Stimulated activated naive CD8-positive, alpha-beta T cell treated with anti-CD3 and anti-CD28 coated beads, Interleukin-15, Interleukin-2, amounts not matched to agents 100 ng/mL and 50 ng/mL, for 24 hours (primary cell): ENCODE measurements around the gene RBM19.

Experiments
- H3K27ac Mint-ChIP-seq: one replicate; pipeline ENCODE4 v1.8.0; 2021; ENCODE audit warnings: mild to moderate bottlenecking, mixed read lengths
- H3K27me3 Mint-ChIP-seq: one replicate; pipeline ENCODE4 v1.8.0; 2021; ENCODE audit warnings: mixed read lengths
- H3K36me3 Mint-ChIP-seq: one replicate; pipeline ENCODE4 v1.8.0; 2021; ENCODE audit warnings: low read depth, mixed read lengths
- H3K4me1 Mint-ChIP-seq: one replicate; pipeline ENCODE4 v1.8.0; 2021; ENCODE audit warnings: low read depth, mixed read lengths
- H3K4me3 Mint-ChIP-seq: one replicate; pipeline ENCODE4 v1.8.0; 2021; ENCODE audit warnings: mild to moderate bottlenecking, mixed read lengths
- H3K9me3 Mint-ChIP-seq: one replicate; pipeline ENCODE4 v1.8.0; 2021; ENCODE audit warnings: mixed read lengths

The RBM19 gene

GRCh38 chr12:113978080-113978479 is 12.0 kb upstream of the RBM19 start:
- H3K4me1 Mint-ChIP-seq, result no peaks in the 10 kb centered on the region
- no peak overlapping the region for H3K4me3 Mint-ChIP-seq
- H3K27me3 Mint-ChIP-seq, result peaks cover 40% of the 10 kb centered on the region
- H3K36me3 Mint-ChIP-seq, result no peaks in the 10 kb centered on the region
- no peak overlapping the region for H3K27ac Mint-ChIP-seq
- H3K9me3 Mint-ChIP-seq, result no peaks in the 10 kb centered on the region

GRCh38 chr12:113974006-113974405 is 7.9 kb upstream of the RBM19 start:
- H3K36me3 Mint-ChIP-seq, result no peaks in the 10 kb centered on the region
- no peak overlapping the region for H3K4me3 Mint-ChIP-seq
- H3K9me3 Mint-ChIP-seq, result no peaks in the 10 kb centered on the region
- peaks cover 38% of the 10 kb centered on the region for H3K27me3 Mint-ChIP-seq
- H3K27ac Mint-ChIP-seq, result no peak overlapping the region
- no peaks in the 10 kb centered on the region for H3K4me1 Mint-ChIP-seq

GRCh38 chr12:113973109-113973904 is 7.2 kb upstream of the RBM19 start:
- Mint-ChIP-seq H3K4me3 (no peak overlapping the region), H3K36me3 (no peaks in the 10 kb centered on the region), H3K9me3 (no peaks in the 10 kb centered on the region), H3K4me1 (no peaks in the 10 kb centered on the region), H3K27me3 (peaks cover 37% of the 10 kb centered on the region), H3K27ac (no peak overlapping the region)

- Mint-ChIP-seq H3K4me1 (peaks cover 11% of the 10 kb centered on the region), H3K4me3 (no peak overlapping the region), H3K27ac (no peak overlapping the region), H3K9me3 (no peaks in the 10 kb centered on the region), H3K36me3 (no peaks in the 10 kb centered on the region), H3K27me3 (peaks cover 31% of the 10 kb centered on the region)
Observed at GRCh38 chr12:113971392-113971791, 5.3 kb upstream of the RBM19 start.

GRCh38 chr12:113970211-113970610 is 4.1 kb upstream of the RBM19 start:
- H3K4me3 Mint-ChIP-seq, result no peak overlapping the region
- H3K4me1 Mint-ChIP-seq, result peaks cover 19% of the 10 kb centered on the region
- peaks cover 23% of the 10 kb centered on the region for H3K27me3 Mint-ChIP-seq
- H3K9me3 Mint-ChIP-seq, result no peaks in the 10 kb centered on the region
- H3K36me3 Mint-ChIP-seq, result no peaks in the 10 kb centered on the region
- H3K27ac Mint-ChIP-seq, result no peak overlapping the region

- H3K9me3 Mint-ChIP-seq, result no peaks in the 10 kb centered on the region
- H3K27me3 Mint-ChIP-seq, result peaks cover 3% of the 10 kb centered on the region
- peaks cover 17% of the 10 kb centered on the region for H3K36me3 Mint-ChIP-seq
- peaks cover 46% of the 10 kb centered on the region for H3K4me1 Mint-ChIP-seq
- H3K4me3 Mint-ChIP-seq, result peak overlapping the region; percentile 100
- peak overlapping the region; percentile 37 for H3K27ac Mint-ChIP-seq
Observed at GRCh38 chr12:113967368-113967767, 1.2 kb upstream of the RBM19 start.

GRCh38 chr12:113962733-113963132 is 3.4 kb downstream of the RBM19 start:
- Mint-ChIP-seq H3K27ac (peak overlapping the region; percentile 98), H3K4me3 (peak overlapping the region; percentile 67), H3K4me1 (peaks cover 58% of the 10 kb centered on the region), H3K27me3 (no peaks in the 10 kb centered on the region), H3K36me3 (peaks cover 57% of the 10 kb centered on the region), H3K9me3 (no peaks in the 10 kb centered on the region)

GRCh38 chr12:113961921-113962710 is 4.0 kb downstream of the RBM19 start:
- Mint-ChIP-seq H3K9me3 (no peaks in the 10 kb centered on the region), H3K4me3 (peak overlapping the region; percentile 67), H3K4me1 (peaks cover 54% of the 10 kb centered on the region), H3K27ac (peak overlapping the region; percentile 98), H3K27me3 (no peaks in the 10 kb centered on the region), H3K36me3 (peaks cover 60% of the 10 kb centered on the region)

GRCh38 chr12:113960030-113960429 is 6.1 kb downstream of the RBM19 start:
- Mint-ChIP-seq H3K4me3 (no peak overlapping the region), H3K27me3 (no peaks in the 10 kb centered on the region), H3K9me3 (no peaks in the 10 kb centered on the region), H3K36me3 (peaks cover 77% of the 10 kb centered on the region), H3K4me1 (peaks cover 38% of the 10 kb centered on the region), H3K27ac (no peak overlapping the region)

- peaks cover 29% of the 10 kb centered on the region for H3K4me1 Mint-ChIP-seq
- no peaks in the 10 kb centered on the region for H3K27me3 Mint-ChIP-seq
- H3K4me3 Mint-ChIP-seq, result no peak overlapping the region
- no peaks in the 10 kb centered on the region for H3K9me3 Mint-ChIP-seq
- H3K36me3 Mint-ChIP-seq, result peaks cover 79% of the 10 kb centered on the region
- H3K27ac Mint-ChIP-seq, result no peak overlapping the region
Observed at GRCh38 chr12:113959096-113959495, 7.0 kb downstream of the RBM19 start.

GRCh38 chr12:113958108-113958507 is 8.0 kb downstream of the RBM19 start:
- H3K36me3 Mint-ChIP-seq, result peaks cover 77% of the 10 kb centered on the region
- peaks cover 19% of the 10 kb centered on the region for H3K4me1 Mint-ChIP-seq
- H3K27me3 Mint-ChIP-seq, result no peaks in the 10 kb centered on the region
- H3K27ac Mint-ChIP-seq, result no peak overlapping the region
- no peak overlapping the region for H3K4me3 Mint-ChIP-seq
- H3K9me3 Mint-ChIP-seq, result no peaks in the 10 kb centered on the region

GRCh38 chr12:113957627-113958026 is 8.5 kb downstream of the RBM19 start:
- Mint-ChIP-seq H3K9me3 (no peaks in the 10 kb centered on the region), H3K27me3 (no peaks in the 10 kb centered on the region), H3K4me3 (no peak overlapping the region), H3K4me1 (peaks cover 14% of the 10 kb centered on the region), H3K36me3 (peaks cover 82% of the 10 kb centered on the region), H3K27ac (no peak overlapping the region)

- no peaks in the 10 kb centered on the region for H3K4me1 Mint-ChIP-seq
- no peaks in the 10 kb centered on the region for H3K27me3 Mint-ChIP-seq
- no peak overlapping the region for H3K27ac Mint-ChIP-seq
- H3K36me3 Mint-ChIP-seq, result peaks cover 75% of the 10 kb centered on the region
- no peaks in the 10 kb centered on the region for H3K9me3 Mint-ChIP-seq
- no peak overlapping the region for H3K4me3 Mint-ChIP-seq
Observed at GRCh38 chr12:113955109-113955970, 10.8 kb downstream of the RBM19 start.

- Mint-ChIP-seq H3K27ac (no peak overlapping the region), H3K4me3 (no peak overlapping the region), H3K36me3 (peaks cover 75% of the 10 kb centered on the region), H3K4me1 (no peaks in the 10 kb centered on the region), H3K27me3 (no peaks in the 10 kb centered on the region), H3K9me3 (no peaks in the 10 kb centered on the region)
Observed at GRCh38 chr12:113954547-113954946, 11.6 kb downstream of the RBM19 start.

GRCh38 chr12:113950873-113951272 is 15.3 kb downstream of the RBM19 start:
- Mint-ChIP-seq H3K36me3 (peaks cover 78% of the 10 kb centered on the region), H3K27ac (no peak overlapping the region)

More at GRCh38 chr12:113950873-113951272, 15.3 kb downstream of the RBM19 start:
- Mint-ChIP-seq H3K9me3 (no peaks in the 10 kb centered on the region), H3K27me3 (no peaks in the 10 kb centered on the region), H3K4me1 (no peaks in the 10 kb centered on the region), H3K4me3 (no peak overlapping the region)
